Activated effector memory CD4-positive, alpha-beta T cell treated with anti-CD3 and anti-CD28 coated beads, Interleukin-2, amount 50 U/mL, for 16 hours (primary cell): Measurements from ENCODE around the gene NUDT16L1.

ENCODE experiments used
- DNase-seq: peaks from one replicate; pipeline ENCODE4 v3.0.0-alpha.2; 2020

Gene NUDT16L1

DNA sequence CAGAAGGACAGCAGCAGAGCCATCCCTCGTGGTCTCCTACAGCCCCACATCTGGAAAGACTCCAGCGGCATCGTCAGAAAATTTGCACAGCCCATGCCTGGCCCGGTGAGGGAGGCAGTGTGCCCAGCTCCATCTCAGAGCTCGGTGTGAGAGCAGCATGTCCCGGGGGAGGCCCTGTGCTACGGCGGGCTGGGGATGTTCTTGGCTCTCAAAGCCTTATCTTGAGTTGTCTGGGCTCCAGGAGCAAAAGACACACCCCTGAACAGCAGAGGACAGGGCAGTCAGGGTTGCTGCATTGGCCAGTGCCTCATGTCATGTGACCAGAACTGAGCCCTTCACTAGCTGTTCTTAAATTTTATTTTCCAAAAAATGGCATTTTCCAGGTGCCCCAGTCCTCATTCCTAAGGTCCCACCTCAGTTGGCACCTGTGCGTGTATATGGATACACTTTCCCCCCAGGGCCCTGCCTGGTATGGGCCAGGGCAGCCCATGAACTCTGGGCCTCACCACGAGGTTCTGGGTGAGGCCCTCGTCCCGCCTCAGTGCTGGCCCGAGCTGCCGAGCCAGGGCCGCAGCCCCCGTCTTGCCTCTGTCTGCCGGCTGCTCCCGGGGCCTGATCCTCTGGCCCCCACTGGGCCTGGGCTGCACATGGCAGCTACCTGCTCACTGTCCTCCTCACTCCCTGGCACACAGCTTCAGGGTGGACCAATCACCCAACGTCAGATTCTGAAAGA, 3.0 kb downstream of the NUDT16L1 start:
- DNase-seq: no peak

DNA sequence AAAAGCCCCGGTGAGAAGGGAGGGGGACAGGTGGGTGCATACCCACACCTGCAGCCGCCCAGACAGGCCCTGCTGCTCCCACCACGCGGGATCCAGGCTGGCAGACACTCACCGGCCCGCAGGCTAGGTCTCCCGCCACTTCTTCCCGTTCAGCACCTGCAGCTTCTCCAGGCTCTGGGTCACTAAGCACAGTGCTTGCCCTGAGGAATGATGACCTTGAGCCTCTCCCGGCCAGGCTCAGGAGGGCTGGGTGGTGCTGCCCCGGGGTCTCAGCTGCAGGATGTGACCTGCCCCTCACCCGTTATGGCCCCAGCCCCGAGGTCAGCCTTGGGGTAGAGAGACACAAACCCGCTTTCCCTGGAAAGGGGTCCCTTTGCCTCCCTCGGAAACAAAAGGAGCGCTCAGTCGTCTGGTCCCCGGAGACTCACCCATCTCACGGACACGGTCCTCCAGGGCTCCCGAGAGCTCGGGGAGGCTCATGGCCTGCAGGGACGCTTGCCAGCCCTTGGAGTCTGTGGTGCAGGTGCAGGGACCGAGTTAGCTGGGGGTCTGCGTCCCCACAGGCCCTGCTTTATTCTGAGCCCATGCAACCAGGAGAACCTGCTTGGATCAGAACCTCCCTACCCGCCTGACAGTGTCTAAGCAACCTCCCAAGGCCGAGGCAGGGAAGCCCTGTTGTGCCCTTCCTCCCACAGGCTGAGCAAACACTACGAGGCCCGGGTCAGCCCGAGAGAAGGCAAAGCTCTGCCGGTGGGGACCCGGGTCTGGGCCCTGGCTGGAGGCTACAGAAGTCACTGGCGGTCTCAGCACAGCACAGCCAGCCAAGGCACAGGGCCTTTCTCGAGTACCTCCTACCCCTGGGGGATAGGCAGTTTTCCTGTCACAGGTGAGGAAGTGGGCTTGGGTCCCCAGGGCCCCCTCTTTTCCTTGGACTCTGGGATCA, 3.8 kb downstream of the NUDT16L1 start:
- no peak for DNase-seq

DNA sequence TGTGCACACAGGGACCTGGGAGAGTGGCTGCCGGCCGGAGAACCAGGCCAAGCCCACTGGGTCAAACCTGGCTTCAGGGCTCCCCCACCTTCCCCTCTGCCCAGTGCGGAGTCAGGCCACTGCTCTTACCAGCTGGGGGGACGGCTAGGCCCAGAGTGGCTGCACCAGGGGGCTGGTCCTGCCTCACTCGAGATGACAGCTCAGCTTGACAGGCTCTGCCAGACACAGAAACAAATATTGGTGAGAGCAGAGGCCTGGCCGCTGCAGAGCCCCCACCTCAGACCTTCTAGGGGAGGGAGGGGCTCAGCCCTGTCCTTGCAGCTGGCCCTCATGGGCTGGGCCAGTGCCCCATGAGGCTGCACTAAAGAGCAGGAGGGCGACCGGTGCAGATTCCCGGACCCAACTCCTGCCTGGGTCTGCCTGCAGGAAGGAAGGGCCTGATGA, 4.5 kb downstream of the NUDT16L1 start:
- no peak for DNase-seq

DNA sequence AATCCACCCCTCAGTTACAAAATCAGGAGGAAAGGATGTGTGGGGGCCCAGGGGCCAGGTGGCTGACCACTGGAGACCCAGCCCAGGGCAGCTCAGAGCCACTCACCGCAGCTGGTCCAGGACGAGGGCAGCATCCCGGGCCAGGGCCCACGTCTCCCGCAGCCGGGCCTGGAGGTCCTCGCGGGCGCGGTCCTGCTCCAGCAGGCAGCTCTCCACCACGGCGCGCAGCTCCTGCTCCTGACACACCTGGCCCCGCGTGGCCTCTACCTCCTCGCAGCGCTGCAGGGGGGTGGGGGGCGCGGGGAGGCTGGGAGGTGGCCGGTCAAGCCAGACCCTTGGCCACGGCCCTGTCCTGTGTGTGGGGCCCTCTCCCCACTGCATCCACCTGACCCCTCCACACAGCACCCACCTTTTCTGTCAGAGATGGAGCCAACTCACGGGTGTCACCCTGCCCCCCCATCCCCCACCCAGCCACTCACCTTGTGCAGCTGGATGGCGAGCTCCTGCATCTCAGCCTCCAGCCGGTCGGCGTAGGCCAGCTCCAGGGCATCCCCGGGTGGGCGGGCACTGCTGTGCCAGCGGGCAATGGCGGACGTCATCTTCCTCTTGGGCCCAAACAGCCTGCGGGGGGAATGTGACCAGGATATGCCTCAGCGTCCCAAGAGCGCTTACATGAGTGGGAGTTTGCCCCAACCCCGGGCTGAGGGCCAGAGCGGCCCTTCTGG, 5.1 kb downstream of the NUDT16L1 start:
- DNase-seq: no peak

DNA sequence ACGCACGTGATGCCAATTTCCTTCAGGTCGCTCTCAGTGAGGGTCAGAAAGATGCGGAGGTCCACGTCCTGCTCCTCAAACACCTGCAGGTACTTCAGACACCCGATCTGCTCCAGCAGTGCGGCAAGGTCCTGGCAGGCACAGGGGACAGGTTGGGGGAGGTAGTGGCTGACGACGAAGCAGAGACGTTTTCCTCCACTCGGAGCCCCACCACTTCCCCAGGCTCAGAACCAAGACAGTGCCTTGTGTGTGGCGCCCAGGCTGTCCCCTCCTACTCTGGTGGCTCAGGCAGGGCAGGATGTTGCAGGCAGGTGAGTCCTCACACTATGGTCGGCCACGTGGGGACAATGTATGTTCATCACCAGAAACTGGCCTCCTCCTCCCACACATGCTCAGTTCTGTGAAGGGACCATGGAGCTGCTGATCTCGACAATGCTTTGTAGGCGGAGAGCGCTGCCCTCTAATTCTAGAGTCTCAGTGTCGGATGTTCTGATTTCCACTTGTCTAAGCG, 5.7 kb downstream of the NUDT16L1 start:
- no peak for DNase-seq

DNA sequence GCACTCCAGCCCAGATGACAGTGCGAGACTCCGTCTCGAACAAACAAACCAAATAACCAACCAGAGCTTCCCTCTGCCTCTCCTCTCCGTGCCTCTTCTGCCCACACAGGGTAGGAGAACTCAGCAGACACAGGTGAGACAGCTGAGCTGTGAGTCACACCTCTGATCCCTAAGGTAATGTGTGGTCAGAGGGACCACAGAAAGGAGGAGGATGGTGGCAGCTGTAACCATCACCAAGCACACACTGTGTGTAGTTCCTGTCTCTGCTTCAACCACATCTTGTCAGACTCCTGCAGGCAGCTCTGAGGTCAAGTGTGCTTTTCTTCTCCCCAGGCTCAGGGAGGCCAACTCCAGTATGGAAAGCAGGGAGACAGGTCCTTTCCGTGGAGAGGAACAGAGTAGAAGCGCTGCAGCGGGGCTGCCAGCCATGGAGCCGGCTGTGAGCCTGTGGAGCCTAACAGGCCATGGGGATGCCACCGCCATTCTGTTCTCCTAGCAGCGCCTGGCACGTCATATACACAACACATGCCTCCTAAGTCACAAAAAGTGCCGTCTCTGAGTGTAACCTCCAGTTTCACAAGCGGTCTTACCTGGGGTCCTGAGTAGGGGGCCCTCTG, 7.1 kb downstream of the NUDT16L1 start:
- no peak for DNase-seq

DNA sequence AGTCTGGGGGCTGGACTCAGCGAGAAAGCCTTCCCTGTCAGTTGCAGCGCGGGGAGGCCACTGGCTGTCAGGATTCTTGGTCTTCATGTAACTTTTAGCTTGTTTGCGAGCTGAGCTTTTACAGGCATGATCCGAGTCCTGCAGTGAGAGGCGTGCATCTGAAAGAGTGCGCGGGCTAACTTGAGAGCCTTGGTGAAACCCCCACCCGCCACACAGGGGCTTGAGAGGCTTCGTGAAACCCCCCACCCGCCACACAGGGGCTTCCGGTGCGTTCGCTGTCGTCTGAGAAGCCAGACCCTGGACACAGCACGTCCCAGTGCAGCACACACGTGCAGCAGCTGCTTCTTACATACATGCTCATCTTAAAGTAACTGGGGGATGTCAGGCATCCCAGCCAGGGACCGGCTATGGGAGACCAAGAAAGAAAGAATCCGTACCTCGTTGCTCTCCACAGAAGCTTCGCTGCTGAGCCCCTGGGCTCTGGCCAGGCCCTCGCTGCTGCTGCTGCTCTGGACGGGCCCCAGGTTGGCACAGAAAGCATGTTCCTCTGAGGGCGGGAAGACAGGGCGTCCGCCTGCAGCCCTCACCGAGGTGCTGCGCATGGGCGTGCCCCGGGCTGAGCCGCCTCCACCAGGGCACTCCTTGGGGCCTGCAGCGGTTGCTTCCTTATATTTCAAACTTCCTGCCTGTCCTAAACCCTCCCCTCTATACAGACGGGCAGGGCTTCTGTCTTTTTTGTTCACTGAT, 7.8 kb downstream of the NUDT16L1 start:
- DNase-seq: no peak

DNA sequence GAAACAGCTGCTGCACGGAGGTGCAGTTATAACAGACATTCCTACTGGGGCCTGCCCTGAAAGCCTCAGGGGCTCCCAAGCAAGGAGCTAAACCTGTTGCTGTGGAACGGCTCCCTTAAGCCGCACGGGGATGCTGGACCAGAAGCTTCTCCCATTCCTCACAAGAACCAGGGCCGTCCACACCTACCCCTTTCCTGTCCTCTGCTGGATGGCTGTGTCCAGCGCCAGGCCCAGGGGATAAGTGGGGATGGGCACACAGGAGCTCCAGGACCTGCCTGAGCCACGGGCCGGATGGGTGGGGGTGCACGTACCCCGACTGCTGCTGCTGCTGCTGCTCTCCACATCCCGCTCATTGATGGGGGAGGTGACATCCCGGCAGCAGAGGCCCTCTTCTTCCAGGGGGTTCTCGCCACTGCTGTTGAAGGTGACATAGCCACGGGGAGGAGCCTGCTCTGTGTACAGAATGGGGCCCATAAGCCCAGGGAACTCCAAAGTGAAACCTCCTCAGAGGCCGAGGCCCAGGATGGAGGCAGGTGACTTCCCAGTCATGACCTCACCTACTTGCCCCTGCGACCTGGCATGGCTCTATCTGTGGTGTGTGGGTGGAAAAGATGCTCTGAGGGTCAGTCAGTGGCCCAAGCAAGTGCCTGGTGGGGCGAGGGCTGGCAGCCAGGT, 8.6 kb downstream of the NUDT16L1 start:
- DNase-seq: no peak

DNA sequence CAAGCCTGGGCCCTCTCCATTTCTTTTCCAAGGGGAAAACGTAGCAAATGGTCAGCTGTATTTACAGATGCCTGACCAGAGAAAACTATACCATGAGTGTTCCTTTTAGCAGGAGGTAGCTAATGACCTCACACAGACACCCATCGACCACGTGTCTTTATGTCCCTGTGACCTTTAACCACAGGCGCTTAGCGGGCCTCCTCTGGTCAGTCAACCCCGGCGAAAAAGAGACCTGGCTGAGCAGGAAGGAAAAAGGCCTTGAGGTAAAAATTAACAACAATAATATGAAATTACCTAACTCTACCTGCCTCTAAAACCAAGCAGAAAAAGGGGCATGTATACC, 9.1 kb downstream of the NUDT16L1 start:
- no peak for DNase-seq

DNA sequence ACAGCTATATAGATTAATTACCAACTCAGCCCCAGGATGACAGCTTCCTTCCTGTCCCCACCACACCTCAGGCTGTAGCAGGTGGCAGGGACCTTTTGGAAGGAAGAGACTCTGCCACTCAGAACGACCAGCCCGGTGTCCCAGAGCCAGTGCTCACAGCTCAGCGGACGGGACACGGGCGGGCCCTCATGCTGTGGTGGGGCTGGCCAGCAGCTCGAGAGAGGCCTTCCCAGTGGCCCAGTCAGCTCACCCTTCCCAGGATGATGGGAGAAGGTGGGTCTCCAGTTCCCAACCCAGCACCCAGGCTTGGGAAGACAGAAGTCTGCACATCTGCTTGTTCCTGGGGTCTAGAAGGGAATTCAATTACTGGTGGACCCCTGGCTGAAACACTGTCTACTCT, 10.5 kb downstream of the NUDT16L1 start:
- no peak for DNase-seq

DNA sequence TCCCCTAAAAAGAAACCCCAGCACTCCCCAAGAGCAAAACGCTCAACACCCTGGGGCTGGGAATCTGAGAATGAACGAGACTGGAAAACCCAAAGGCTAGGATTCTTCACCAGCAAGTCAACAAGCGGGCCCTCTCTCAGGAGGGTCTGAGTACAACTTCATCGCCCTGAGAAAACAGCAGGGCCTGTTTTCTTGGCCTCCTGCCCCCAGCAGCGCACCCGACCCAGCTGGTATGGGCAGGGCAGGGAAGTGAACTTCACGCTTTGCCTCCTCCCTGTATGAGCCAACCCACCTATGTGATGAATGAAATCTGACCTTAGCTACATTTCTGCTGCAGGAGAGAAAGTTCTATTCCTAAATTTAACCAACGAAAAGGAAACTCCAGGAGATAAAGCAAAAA, 11.1 kb downstream of the NUDT16L1 start:
- no peak for DNase-seq

DNA sequence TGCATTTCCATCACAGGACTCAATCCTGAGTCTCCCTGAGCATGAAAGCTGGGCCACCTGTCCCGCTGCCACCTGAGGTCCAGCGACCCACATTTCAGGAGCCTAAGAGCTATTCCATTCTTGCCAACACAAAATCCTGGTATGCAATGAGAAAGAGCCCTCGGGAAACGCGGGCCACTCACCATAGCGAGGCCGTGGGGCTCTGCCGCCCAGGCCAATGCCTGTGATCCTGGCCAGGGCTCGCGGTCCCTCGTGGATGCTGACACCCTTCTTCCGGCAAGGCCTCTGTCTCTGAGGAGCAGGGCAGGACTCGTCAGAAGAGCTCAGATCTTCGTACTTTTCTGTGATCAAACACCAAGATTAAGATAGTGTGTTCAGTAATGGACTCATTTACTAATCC, 11.6 kb downstream of the NUDT16L1 start:
- DNase-seq: no peak

DNA sequence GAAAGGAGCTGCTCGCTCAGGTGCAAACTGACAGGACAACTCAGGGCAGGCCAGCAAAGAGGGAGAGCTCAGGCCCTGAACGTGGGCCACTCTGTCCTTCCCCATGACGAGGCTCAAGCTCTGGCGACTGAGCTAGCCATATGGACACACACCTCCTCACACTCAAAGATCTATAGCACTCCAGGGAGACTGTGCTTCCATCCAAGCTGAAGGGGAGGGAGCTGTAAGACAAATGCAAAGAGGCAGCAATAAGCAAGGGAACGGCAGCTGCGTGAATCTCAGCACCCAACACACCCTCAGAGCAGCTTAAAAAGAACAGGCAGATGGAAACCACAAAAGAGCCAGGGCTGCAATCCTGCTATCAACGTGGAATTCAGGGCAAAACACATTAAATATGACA, 13.5 kb downstream of the NUDT16L1 start:
- no peak for DNase-seq

DNA sequence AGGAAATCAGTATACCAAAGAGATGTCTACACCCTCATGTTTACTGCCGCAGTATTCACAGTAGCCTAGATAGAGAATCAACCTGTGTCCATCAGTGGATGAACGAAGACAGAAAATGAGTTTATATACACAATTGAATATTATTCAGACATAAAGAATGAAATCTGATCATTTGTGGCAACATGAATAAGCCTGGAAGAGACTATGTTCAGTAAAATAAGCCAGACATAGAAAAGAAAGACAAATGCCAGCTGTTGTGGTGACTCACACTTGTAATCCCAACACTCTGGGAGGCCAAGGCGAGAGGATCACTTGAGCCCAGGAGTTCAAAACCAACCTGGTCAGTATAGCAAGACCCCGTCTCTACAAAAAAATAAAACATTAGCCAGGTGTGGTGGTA, 16.1 kb downstream of the NUDT16L1 start:
- no peak for DNase-seq

DNA sequence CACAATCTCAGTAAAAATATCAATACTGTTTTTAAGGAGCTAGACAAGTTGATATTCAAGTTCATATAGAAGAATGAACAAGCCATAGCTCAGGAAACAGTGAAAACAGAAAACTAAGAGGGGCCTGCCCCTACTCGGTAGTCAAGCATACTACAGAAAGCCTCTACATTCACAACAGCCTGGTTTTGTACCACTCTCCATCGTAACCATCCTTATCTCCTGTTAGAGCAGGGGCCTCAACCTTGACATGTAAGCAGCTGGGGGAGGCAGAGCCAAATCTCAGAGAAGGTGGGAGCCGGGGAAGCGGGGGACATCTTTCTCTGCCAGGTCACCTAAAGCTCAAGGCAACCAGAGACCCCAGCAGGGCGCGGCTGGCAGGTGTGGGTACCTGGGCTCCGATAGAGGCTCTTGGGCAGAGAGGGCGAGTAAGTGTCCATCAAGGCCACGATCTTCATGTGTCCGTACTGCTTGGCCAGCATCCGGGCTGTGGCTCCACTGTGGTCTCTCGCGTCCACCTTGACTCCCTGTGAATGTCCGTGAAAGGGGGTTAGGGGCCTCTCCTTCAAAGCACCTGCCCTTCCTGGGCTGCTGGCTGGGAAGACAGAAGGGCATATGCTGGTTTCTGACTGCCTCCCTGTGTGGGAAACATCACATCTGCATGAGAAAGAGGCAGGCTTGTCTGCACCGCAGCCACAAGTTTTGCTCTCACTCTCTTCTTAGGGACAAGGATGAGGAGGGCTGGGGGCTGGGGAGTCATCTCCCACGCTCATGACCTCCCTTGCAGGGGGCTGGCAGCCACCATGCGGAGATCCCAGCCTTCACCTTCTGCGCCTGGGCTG, 20.5 kb downstream of the NUDT16L1 start:
- no peak for DNase-seq

DNA sequence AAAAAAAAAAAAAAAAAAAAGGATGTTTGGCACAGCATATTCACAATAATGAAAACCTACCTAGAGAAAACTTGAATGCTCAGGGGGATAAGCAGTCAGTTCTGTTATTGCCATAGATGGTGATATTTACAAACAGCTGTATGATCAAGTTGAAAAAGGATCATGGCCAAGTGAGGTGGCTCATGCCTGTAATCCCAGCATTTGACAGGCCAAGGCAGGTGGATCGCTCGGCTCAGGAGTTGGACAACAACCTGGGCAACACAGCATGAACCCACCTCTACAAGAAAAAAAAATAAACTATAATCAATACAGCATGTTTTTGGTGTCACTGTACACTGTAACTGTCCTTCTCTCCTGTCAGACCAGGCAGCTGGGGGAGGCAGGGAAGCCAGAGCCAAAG, 21.6 kb downstream of the NUDT16L1 start:
- no peak for DNase-seq

DNA sequence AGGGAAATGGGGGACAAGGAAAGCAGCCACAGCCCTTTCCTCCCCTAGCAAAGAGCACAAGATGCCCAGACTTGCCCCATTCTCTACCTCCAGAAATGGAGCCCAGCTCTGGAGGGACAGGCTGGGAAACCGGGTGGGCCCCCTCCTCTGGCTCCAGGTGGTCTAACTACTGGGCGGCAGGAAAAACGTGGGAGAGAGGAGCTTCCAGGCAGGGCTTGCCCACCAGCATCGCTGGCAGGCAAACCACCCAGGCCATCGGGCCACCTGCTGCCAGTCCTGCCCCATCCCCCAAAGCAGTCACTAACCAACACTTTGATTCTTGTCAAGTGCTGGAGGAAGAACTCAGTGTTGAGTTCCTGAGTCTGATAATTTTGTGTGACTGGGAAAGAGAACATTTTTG, 25.1 kb downstream of the NUDT16L1 start:
- no peak for DNase-seq

DNA sequence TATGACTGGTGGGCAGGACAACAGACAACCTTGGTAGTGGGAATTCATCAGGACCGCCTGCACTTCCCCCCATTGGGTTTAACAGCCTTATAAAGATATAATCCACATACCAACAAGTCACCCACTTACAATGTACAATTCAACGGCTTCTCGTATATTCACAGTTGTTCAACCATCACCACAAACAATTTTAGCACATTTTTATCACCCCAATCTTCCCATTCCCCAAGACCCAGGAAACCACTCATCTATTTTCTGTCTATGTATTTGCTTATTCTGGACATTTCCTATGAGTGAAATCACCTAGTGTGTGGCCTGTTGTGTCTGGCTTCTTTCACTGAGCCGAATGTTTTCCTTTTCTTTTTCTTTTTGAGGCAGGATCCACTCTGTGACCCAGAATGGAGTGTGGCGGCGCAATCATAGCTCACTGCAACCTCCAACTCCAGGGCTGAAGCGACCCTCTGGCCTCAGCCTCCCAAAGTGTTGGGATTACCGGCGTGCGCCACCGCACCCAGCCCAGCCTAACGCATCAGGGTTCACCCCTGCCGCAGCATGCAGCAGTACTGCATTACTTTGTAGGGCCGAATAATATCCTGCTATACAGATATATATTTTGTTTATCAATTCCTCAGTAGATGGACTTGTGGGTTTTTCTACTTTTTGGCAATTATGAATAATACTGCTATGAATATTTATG, 29.9 kb downstream of the NUDT16L1 start:
- no peak for DNase-seq

DNA sequence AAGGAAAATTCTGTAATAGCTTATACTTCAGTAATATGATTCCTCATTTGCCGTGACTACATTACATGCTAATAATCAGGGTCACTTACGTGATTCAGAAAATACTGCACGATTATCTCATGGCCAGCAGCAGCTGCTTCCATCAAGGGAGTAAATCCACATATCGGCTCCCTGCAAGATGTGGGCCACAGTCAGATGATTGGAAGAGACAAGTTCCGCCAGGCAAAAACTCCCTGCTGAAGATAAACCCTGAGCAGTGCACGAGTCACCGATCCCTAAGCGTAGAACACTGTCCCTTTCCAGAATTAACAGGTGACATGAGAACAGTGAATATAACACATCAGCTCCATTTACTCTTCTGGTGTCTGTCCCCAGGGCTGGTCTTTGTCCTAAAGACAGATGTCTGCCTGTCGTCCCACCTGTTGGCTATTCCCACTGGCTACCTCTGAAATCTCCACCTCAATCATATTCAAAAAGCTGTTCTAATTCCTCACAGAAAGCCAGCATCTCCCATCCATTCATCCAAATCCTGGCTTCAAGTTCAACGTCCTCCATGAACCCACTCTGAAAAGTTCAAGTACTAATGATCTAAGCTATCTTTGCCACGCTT, 31.4 kb downstream of the NUDT16L1 start:
- no peak for DNase-seq

DNA sequence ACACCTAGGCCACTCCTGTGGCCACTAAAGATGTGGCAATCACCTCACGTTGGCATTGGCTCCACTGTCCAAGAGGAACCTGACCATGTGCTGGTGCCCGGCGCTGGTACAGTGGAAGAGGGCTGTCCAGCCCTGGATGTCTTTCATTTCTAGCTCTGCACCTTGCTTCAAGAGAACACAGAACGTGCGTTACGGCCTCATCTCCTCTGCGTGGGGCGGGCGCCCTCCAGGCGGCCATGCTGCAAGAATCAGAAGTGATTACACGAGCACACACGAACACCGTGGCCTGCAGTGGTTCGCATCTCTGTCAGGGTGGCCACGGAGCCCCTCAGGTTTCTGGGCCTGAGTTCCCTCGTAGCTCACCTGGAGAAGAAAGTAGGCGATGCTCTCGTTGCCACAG, 33.3 kb downstream of the NUDT16L1 start:
- no peak for DNase-seq
